ENCODE results near the gene NIPAL1.

The NIPAL1 gene

GRCh38 chr4:48079972-48080391 lies 63.4 kb downstream of the NIPAL1 start:
- Histone ChIP-seq H3K9ac (no peak overlapping the region), H4K20me1 (ENCODE audit: insufficient read depth) (no peaks in the 10 kb centered on the region), H3K36me3 (ENCODE audit: insufficient read depth) (no peaks in the 10 kb centered on the region), H3K4me3 (IDR thresholded peaks at IDR 0.05; ENCODE audit: insufficient read depth, low read depth, low read length) (no peak overlapping the region), H3K4me2 (no peak overlapping the region), H2AFZ (ENCODE audit: low read depth) (no peak overlapping the region), H3K79me2 (ENCODE audit: insufficient read depth, low read depth) (no peaks in the 10 kb centered on the region), H3K27me3 (ENCODE audit: insufficient read depth, low read depth) (no peaks in the 10 kb centered on the region), H3K4me1 (ENCODE audit: low read depth, poor library complexity, severe bottlenecking) (no peaks in the 10 kb centered on the region), H3K27ac (no peak overlapping the region)
- TF ChIP-seq, protein P1, sequence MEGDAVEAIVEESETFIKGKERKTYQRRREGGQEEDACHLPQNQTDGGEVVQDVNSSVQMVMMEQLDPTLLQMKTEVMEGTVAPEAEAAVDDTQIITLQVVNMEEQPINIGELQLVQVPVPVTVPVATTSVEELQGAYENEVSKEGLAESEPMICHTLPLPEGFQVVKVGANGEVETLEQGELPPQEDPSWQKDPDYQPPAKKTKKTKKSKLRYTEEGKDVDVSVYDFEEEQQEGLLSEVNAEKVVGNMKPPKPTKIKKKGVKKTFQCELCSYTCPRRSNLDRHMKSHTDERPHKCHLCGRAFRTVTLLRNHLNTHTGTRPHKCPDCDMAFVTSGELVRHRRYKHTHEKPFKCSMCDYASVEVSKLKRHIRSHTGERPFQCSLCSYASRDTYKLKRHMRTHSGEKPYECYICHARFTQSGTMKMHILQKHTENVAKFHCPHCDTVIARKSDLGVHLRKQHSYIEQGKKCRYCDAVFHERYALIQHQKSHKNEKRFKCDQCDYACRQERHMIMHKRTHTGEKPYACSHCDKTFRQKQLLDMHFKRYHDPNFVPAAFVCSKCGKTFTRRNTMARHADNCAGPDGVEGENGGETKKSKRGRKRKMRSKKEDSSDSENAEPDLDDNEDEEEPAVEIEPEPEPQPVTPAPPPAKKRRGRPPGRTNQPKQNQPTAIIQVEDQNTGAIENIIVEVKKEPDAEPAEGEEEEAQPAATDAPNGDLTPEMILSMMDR (conservative IDR thresholded peaks at IDR 0.05; ENCODE audit: low read depth, low read length) = no peak

- Histone ChIP-seq H3K4me3 (IDR thresholded peaks at IDR 0.05; ENCODE audit: insufficient read depth, low read depth, low read length) (no peak overlapping the region), H3K4me2 (no peak overlapping the region), H3K4me1 (ENCODE audit: low read depth, poor library complexity, severe bottlenecking) (no peaks in the 10 kb centered on the region), H3K36me3 (ENCODE audit: insufficient read depth) (no peaks in the 10 kb centered on the region), H3K9ac (no peak overlapping the region), H3K27me3 (ENCODE audit: insufficient read depth, low read depth) (no peaks in the 10 kb centered on the region), H3K79me2 (ENCODE audit: insufficient read depth, low read depth) (no peaks in the 10 kb centered on the region), H3K27ac (no peak overlapping the region), H2AFZ (ENCODE audit: low read depth) (no peak overlapping the region), H4K20me1 (ENCODE audit: insufficient read depth) (no peaks in the 10 kb centered on the region)
- TF ChIP-seq, protein P1 (conservative IDR thresholded peaks at IDR 0.05; ENCODE audit: low read depth, low read length) = no peak
Observed at GRCh38 chr4:48081196-48081595, 64.6 kb downstream of the NIPAL1 start.

GRCh38 chr4:48082956-48083355 lies 66.4 kb downstream of the NIPAL1 start:
- no peak overlapping the region for H3K9ac ChIP-seq

DNA sequence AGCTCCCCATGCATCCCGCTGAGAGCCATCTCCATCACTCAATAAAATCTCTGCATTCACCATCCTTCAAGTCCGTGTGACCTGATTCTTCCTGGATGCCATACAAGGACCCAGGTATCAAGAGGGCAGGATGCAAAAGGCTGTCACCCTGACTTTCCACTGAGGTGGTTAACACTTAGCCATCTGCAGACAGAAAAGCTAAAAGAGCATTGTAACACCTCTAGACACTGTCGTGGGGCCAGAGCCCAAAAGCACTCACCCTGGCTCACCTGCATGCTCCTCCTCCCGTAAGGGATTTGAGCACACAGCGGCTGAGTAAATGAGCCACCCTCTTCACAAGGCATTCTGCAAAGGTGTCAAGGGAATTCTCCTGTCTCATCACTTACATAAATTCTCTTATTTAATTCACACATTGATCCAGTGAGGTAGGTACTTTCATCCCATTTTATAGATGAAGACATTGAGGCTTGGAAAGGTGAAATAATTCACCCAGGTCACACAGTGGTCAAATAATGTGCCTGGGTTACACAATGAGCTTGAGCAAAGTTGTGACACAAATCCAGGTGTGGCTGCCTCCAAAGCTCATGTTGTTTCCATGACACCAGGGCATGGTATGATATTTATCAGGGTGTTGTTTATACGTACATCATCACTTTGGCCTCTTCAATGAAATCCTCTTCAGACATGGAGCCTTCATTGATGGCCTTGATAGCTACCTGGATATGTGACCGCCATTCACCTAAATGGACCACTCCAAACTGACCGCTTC lies 69.4 kb downstream of the NIPAL1 start:
- H3K9ac ChIP-seq = no peak overlapping the region
- no peak overlapping the region for H2AFZ ChIP-seq (ENCODE audit: low read depth)
- no peak overlapping the region for H3K4me3 ChIP-seq (IDR thresholded peaks at IDR 0.05; ENCODE audit: insufficient read depth, low read depth, low read length)
- no peaks in the 10 kb centered on the region for H3K27me3 ChIP-seq (ENCODE audit: insufficient read depth, low read depth)
- H3K79me2 ChIP-seq (ENCODE audit: insufficient read depth, low read depth) = no peaks in the 10 kb centered on the region
- TF ChIP-seq, protein P1 (conservative IDR thresholded peaks at IDR 0.05; ENCODE audit: low read depth, low read length) = no peak
- H3K27ac ChIP-seq = no peak overlapping the region
- H3K36me3 ChIP-seq (ENCODE audit: insufficient read depth) = no peaks in the 10 kb centered on the region
- H3K4me1 ChIP-seq (ENCODE audit: low read depth, poor library complexity, severe bottlenecking) = no peaks in the 10 kb centered on the region
- H4K20me1 ChIP-seq (ENCODE audit: insufficient read depth) = no peaks in the 10 kb centered on the region
- no peak overlapping the region for H3K4me2 ChIP-seq

More at GRCh38 chr4:48082956-48083355, 66.4 kb downstream of the NIPAL1 start:
- no peak overlapping the region for H3K4me3 ChIP-seq (IDR thresholded peaks at IDR 0.05; ENCODE audit: insufficient read depth, low read depth, low read length)
- no peak overlapping the region for H2AFZ ChIP-seq (ENCODE audit: low read depth)
- no peaks in the 10 kb centered on the region for H3K27me3 ChIP-seq (ENCODE audit: insufficient read depth, low read depth)
- H3K27ac ChIP-seq = no peak overlapping the region
- no peaks in the 10 kb centered on the region for H3K79me2 ChIP-seq (ENCODE audit: insufficient read depth, low read depth)
- no peak overlapping the region for H3K4me2 ChIP-seq
- H3K4me1 ChIP-seq (ENCODE audit: low read depth, poor library complexity, severe bottlenecking) = no peaks in the 10 kb centered on the region
- no peaks in the 10 kb centered on the region for H3K36me3 ChIP-seq (ENCODE audit: insufficient read depth)
- TF ChIP-seq, protein P1 (conservative IDR thresholded peaks at IDR 0.05; ENCODE audit: low read depth, low read length) = no peak
- no peaks in the 10 kb centered on the region for H4K20me1 ChIP-seq (ENCODE audit: insufficient read depth)
